ENCODE results near the gene C12orf75. TPM values are rescaled to one million over a fixed set of nuclear protein-coding genes. Genes with fewer than 3 reads are reported as not detected.

The C12orf75 gene
- total and polyA plus RNA-seq, 2 of the 13 experiments (the other 11 are each of a cell fraction or from before 2014, with no cell fraction given), result 16.1 to 19.8 TPM

DNA sequence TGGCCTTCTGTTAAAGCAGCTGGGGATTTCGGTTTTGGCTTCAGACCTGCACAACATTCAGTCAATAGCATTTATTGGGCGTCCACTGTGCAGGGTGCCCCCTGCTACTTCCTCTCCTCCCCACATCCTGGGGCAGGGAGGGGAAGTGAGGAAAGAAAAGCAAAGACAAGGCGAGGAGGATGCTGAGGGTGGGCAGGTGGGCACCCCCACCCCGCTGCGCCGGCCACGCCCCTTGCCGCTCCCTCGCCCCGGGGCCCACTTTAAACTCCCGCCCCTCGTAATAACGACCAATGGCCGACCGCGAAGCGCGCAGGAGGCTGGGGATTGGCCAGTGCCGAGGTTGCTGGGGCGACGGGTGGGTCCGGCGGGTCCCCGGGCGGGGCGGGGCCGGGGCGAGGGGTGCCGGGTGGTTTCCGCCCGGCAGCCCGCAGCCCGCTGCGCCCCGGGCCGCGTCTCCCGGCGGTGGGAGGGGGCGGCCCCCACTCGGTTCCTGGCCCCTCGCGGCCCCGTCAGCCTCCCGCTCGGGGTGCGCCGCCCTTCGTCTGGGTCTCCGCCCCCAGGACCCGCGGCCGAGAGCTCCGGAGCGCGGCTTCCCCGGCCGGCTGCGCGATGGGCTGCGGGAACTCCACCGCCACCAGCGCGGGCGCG lies at the start of gene C12orf75 (continued):
- TF ChIP-seq ZNF609 (CRISPR knock-in tag; IDR thresholded peaks at IDR 0.05; ENCODE audit: borderline replicate concordance) (no peak), ZNF788 (CRISPR knock-in tag; IDR thresholded peaks at IDR 0.05; ENCODE audit: borderline replicate concordance) (no peak), CCDC6 (CRISPR knock-in tag; IDR thresholded peaks at IDR 0.05) (peak; percentile 85), ZNF414 (CRISPR knock-in tag; IDR thresholded peaks at IDR 0.05) (no peak), LRRFIP1 (CRISPR knock-in tag; conservative IDR thresholded peaks at IDR 0.05) (no peak), ZFP36L1 (CRISPR knock-in tag; IDR thresholded peaks at IDR 0.05) (0 out of 2 replicates have a peak, but pooled peaks have one; percentile 60), ZNF777 (CRISPR knock-in tag; IDR thresholded peaks at IDR 0.05) (no peak), ZBTB2 (CRISPR knock-in tag; IDR thresholded peaks at IDR 0.05; ENCODE audit: low read depth) (no peak), PTBP1 (IDR thresholded peaks at IDR 0.05; ENCODE audit: low read depth, low read length, poor library complexity, severe bottlenecking) (no peak), KDM1A (CRISPR knock-in tag; IDR thresholded peaks at IDR 0.05) (no peak), SPEN (CRISPR knock-in tag; IDR thresholded peaks at IDR 0.05; ENCODE audit: low read depth) (no peak), CENPX (CRISPR knock-in tag; IDR thresholded peaks at IDR 0.05) (no peak), ZBTB7B (CRISPR knock-in tag; IDR thresholded peaks at IDR 0.05) (no peak)
- TF ChIP-seq, protein P1, sequence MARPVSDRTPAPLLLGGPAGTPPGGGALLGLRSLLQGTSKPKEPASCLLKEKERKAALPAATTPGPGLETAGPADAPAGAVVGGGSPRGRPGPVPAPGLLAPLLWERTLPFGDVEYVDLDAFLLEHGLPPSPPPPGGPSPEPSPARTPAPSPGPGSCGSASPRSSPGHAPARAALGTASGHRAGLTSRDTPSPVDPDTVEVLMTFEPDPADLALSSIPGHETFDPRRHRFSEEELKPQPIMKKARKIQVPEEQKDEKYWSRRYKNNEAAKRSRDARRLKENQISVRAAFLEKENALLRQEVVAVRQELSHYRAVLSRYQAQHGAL (CRISPR knock-in tag; IDR thresholded peaks at IDR 0.05; ENCODE audit: not compliant biosample characterization), result no peak
- TF ChIP-seq, protein P2, sequence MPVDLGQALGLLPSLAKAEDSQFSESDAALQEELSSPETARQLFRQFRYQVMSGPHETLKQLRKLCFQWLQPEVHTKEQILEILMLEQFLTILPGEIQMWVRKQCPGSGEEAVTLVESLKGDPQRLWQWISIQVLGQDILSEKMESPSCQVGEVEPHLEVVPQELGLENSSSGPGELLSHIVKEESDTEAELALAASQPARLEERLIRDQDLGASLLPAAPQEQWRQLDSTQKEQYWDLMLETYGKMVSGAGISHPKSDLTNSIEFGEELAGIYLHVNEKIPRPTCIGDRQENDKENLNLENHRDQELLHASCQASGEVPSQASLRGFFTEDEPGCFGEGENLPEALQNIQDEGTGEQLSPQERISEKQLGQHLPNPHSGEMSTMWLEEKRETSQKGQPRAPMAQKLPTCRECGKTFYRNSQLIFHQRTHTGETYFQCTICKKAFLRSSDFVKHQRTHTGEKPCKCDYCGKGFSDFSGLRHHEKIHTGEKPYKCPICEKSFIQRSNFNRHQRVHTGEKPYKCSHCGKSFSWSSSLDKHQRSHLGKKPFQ (CRISPR knock-in tag; IDR thresholded peaks at IDR 0.05; ENCODE audit: insufficient replicate concordance), result no peak

All from HepG2 (cell line).